Epithelial cell of proximal tubule (primary cell): ENCODE measurements around the gene GASK1A. TPM values are rescaled to one million over a fixed set of nuclear protein-coding genes. Genes with fewer than 3 reads are reported as not detected.

Experiments
- DNase-seq: peaks from one replicate; pipeline ENCODE4 v3.0.0-alpha.2; 2011; ENCODE audit warnings: low read depth
- H3K4me3 ChIP-seq: 2 replicates; pipeline ENCODE4 v1.5.1; 2011; ENCODE audit warnings: low read depth, mild to moderate bottlenecking, low read length
- CTCF ChIP-seq: conservative IDR thresholded peaks from 2 replicates; pipeline ENCODE4 v1.5.1; 2012; ENCODE audit warnings: low read depth, mild to moderate bottlenecking, low read length
- total RNA-seq: library from RNA; depleted of rRNA; stranded (reverse); fragments of >200 nt; gene quantifications from 2 replicates; pipeline ENCODE4 v1.2.3, GENCODE V29; 2015

The GASK1A gene
- total RNA-seq, 1 donor from 2014 or later, result 1.1 TPM

DNA sequence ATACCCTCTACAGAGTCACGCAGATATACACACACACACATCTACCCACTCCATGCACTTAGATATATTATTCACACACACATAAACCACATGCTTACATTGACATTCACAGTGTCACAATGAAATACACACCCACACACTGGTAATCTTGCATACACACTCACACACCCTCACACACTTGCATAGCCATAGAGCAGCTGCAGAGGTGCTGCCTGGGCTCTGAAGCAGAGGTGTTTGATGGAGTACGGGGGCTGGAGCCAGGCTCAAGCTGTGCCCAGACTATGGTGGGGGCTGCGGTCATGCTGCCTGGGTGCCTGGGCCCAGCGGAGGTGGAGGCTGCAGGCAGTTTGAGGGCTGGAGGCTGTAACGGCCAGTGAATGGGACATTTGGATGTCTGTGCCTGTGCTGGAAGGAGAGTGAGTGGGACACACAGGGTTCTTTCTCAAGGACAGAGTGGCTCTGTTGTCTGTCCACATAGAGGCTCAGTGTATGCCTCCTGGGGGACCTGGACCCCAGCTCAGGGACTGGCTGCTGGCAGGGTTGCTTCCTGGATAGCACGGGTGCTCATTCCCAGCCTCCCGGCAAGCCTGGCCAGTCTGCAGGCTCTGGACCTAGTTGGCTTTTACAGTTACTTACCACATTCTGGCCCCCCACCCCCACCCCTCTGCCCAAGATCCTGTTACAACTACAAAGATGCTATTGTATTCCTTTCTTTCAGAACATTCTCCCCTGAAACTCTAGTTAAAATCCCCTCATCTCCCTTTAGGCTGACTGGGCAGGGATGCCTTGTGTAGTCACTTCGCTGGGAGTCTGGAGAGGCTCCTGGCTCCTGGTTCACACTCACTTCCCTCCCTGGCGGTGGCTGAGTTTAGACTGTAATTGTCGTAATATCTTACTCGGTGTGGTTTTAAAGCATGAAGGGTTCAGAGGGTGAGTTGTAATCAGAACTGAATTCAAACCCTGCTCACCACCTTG lies 12.5 kb downstream of the GASK1A start:
- no peak for TF ChIP-seq CTCF
- DNase-seq, result no peak
- H3K4me3 ChIP-seq, result no peak overlapping the region

DNA sequence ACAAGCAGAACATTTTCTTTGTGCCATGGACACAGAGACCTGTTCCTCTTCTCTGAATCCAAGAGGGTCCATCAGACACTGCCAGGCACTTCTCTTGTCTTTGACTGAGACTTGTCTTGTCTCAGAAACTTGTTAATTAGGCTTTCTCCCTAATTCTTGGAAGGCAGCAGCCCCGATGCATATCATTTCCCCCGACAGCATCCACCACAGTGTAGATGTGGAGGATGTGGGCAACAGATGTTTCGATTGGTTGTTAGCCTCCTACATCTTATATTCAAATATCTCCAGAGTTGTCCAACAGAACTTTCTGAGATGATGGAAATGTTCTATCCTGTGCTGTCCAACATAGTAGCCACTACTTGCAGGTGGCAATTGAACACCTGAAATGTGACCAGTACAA lies 15.5 kb downstream of the GASK1A start:
- TF ChIP-seq CTCF, result no peak
- H3K4me3 ChIP-seq, result no peak overlapping the region
- no peak for DNase-seq

DNA sequence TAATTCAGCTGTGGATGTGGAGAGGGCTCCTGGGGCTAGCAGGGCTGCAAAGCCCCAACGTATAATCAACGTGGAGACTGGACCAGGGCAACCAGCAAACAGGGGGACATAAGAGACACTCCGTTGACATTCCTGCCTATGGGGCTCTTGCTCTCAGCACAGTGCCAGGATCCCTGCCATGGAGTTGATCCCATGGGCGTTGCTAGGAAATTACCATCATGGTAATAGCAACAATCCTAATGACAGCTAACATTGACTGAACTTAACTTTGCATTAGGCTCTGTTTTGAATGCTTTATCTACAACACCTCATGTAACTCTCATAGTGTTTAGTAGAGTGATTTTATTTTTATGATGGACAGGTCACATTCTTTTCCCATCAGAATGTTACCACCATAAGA lies 16.9 kb downstream of the GASK1A start:
- TF ChIP-seq CTCF, result no peak
- H3K4me3 ChIP-seq, result no peak overlapping the region
- DNase-seq, result no peak

- no peak for DNase-seq
- no peak overlapping the region for H3K4me3 ChIP-seq
- no peak for TF ChIP-seq CTCF
Observed at GRCh38 chr3:42996633-42997075, 17.5 kb downstream of the GASK1A start.

- no peak for DNase-seq
- no peak overlapping the region for H3K4me3 ChIP-seq
- no peak for TF ChIP-seq CTCF
Observed at GRCh38 chr3:42999212-42999611, 20.1 kb downstream of the GASK1A start.

DNA sequence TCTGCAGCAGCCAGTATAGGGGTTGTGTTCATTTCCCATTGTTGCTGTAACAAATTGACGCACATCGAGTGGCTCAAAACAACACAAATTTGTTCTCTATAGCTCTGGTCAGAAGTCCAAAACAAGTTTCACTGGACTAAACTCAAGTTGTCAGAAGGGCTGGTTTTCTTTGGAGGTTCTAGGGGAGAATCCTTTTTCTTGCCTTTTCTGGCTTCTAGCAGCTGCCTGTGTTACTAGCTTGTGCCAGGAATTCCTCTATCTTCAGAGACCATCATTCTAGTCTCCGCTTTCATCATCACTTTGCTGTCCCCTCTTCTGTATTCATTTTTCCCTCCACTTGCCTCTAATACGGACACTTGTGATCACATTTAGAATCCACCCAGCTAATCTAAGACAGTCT lies 20.5 kb downstream of the GASK1A start:
- H3K4me3 ChIP-seq, result no peak overlapping the region
- no peak for TF ChIP-seq CTCF
- no peak for DNase-seq

DNA sequence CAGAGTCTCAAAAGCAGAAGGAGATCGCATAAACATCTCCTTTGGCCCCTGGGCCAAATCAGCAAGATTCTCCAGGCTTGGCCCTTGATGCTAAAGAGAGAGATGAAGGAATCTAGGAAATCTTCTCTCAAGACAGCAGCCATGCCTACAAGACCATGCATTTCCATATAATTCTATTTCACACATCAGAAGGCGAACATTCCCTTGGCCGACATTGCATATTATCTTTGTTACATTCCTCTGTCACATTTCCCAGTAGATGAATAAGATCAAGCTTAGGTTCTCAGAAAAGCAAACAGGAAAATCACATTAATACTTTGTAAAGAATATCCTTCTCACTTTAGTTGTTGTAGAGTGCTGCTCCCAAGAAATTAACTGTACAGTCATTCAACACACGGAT lies 21.3 kb downstream of the GASK1A start:
- no peak for TF ChIP-seq CTCF
- no peak for DNase-seq
- H3K4me3 ChIP-seq, result no peak overlapping the region
